Sigmoid colon (tissue), 4 donors: ENCODE data around the gene SPTBN1.

Experiments used
- POLR2A ChIP-seq, 2 donors: fragments of 450-650 bp; IDR thresholded peaks; one replicate each; pipeline ENCODE4 v1.6.1; 2016; ENCODE audit warnings: antibody characterized with exemption in 2 of 2, mild to moderate bottlenecking in 2 of 2, moderate library complexity in 2 of 2
- POLR2AphosphoS5 ChIP-seq, 4 donors: sonication (generic); formaldehyde crosslinking; IDR thresholded peaks; one replicate each; pipeline ENCODE4 v1.6.1; 2017; ENCODE audit warnings: antibody characterized with exemption in 4 of 4

GRCh38 chr2:54438271-54438670 is 17.9 kb upstream of the SPTBN1 start:
- no peak for TF ChIP-seq POLR2A (IDR thresholded peaks at IDR 0.05)
- TF ChIP-seq POLR2AphosphoS5 (IDR thresholded peaks at IDR 0.05): no peak
